Heart left ventricle (tissue), 16 donors: Measurements from ENCODE around the gene CHD9. TPM values are rescaled to one million over a fixed set of nuclear protein-coding genes. Genes with fewer than 3 reads are reported as not detected.

Experiments used
- ATAC-seq, 4 donors: fragments of 200-7000 bp; cut with Tn5 transposase; one replicate each; pipeline ENCODE4 v1.9.1; 2020 to 2022; ENCODE audit warnings: moderate library complexity in 4 of 4, mild to moderate bottlenecking in 3 of 4, moderate number of reproducible peaks in 1 of 4
- DNase-seq, 5 donors: peaks; one replicate each; pipeline ENCODE4 v3.0.0-alpha.2; 2020
- H3K27ac ChIP-seq, 12 donors: fragments of 200-600 bp; sonication (generic) in 4 of 12; one replicate each; pipeline versions ENCODE4 v1.5.0 to v1.8.0; 2016 to 2022; ENCODE audit warnings: mild to moderate bottlenecking in 2 of 12
- H3K27me3 ChIP-seq, 9 donors: fragments of 200-600 bp; sonication (generic) in 2 of 9; one replicate each; pipeline versions ENCODE4 v1.5.1 to v1.8.0; 2016 to 2022; ENCODE audit warnings: mild to moderate bottlenecking in 3 of 9
- H3K36me3 ChIP-seq, 9 donors: fragments of 200-600 bp; sonication (generic) in 2 of 9; one replicate each; pipeline versions ENCODE4 v1.5.0 to v1.8.0; 2018 to 2022; ENCODE audit warnings: mild to moderate bottlenecking in 2 of 9
- H3K4me1 ChIP-seq, 12 donors: fragments of 200-600 bp; sonication (generic) in 4 of 12; one replicate each; pipeline versions ENCODE4 v1.5.0 to v1.8.0; 2016 to 2022; ENCODE audit warnings: mild to moderate bottlenecking in 3 of 12
- H3K4me3 ChIP-seq, 12 donors: fragments of 200-600 bp; sonication (generic) in 4 of 12; one replicate each; pipeline versions ENCODE4 v1.5.0 to v1.8.0; 2017 to 2022; ENCODE audit warnings: mild to moderate bottlenecking in 9 of 12, moderate library complexity in 4 of 12
- H3K9me3 ChIP-seq, 12 donors: fragments of 200-600 bp; sonication (generic) in 4 of 12; one replicate each; pipeline versions ENCODE4 v1.5.0 to v1.8.0; 2016 to 2022; ENCODE audit warnings: mild to moderate bottlenecking in 1 of 12
- CTCF ChIP-seq, 12 donors: fragments of 200-600 bp; sonication (generic) in 4 of 12; IDR thresholded peaks; one replicate each; pipeline versions ENCODE4 v1.5.0 to v1.8.0; 2018 to 2022; ENCODE audit warnings: antibody characterized with exemption in 12 of 12, mild to moderate bottlenecking in 5 of 12
- POLR2A ChIP-seq, 2 donors: fragments of 450-650 bp; IDR thresholded peaks; one replicate each; pipeline ENCODE4 v1.6.1; 2017; ENCODE audit warnings: antibody characterized with exemption in 2 of 2, mild to moderate bottlenecking in 2 of 2, moderate library complexity in 2 of 2
- WGBS, 4 donors: extraction: QIAGEN DNeasy Blood & Tissue Kit in 2 of 4; methylation state at CpG; one replicate each; pipeline versions ENCODE4 v1.1.5 to v1.1.7; 2013 to 2018; 5-methylcytosine and 5-hydroxymethylcytosine counted together
- intact Hi-C, 10 donors: fragments of 100-400 bp; cut with DNase I; formaldehyde crosslinking; loops; one replicate each; pipeline versions ENCODE4 v1.11.1 to v1.14.2; 2022
- polyA plus RNA-seq, 2 donors: library from polyadenylated mRNA; stranded (reverse); fragments of 200-250 nt; gene quantifications; one replicate each; pipeline ENCODE4 v1.2.3, GENCODE V29; 2013
- total RNA-seq, 9 donors: library from RNA; depleted of rRNA in 2 of 9; stranded (reverse); fragments of >200 nt in 2 of 9; fragmentation: NEBNext Ultra II Directional in 3 of 9; extraction: Animal tissue kit (Norgen Biotek cat#: 25700) in 3 of 9; gene quantifications; one replicate each; pipeline versions ENCODE4 v1.1.0 to v1.2.4, GENCODE V29; 2016 to 2023
- donor health status: ischemic (EF 13 %, LVEDD 7.1; RV severe dilation, severe dysfunction).
- donor health status: healthy with polysubstance abuse.
- donor health status: DM: no; HTN: yes; CAD: no.
- donor health status: DM: no; HTN: no; CAD: no.
- donor health status: ischemic (EF 25% LVEDD 6.9; RV normal size, moderate dysfunction).
- donor health status: ischemic (EF 25% LVEDD 5.7; RV mildly dilated, moderate dysfunction).
- donor health status: healthy.
- donor health status: DM: yes; HTN: yes; CAD: no.
- donor health status: ischemic (EF 35%, LVEDD 5.7; RV mildly dilated, moderate dysfunction).
- donor health status: nonischemic (EF 11% LVEDD 7.7; RV severe dilation, severe dysfunction).
- donor health status: DM: yes; HTN: yes; CAD: no.
- donor health status: PGD.
- donor health status: ischemic (EF 29% LVEDD 5.4; RV normal size, mild dysfunction).
- donor health status: nonischemic (EF 23%, LVEDD 6.1; RV moderate dilation, normal function).

Gene CHD9
- total and polyA plus RNA-seq, 11 donors, result 11.8 to 56.2 (median 41.3) TPM

GRCh38 chr16:53337294-53337693 is 282.5 kb downstream of the CHD9 start:
- H3K4me1 ChIP-seq, result no peaks in the 10 kb centered on the region
- H3K27ac ChIP-seq, result no peak overlapping the region
- H3K4me3 ChIP-seq, result no peak overlapping the region
- no peaks in the 10 kb centered on the region for H3K36me3 ChIP-seq
- DNase-seq (no peak), ATAC-seq (no peak)
- TF ChIP-seq CTCF (IDR thresholded peaks at IDR 0.05), result no peak
- no peak for TF ChIP-seq POLR2A (IDR thresholded peaks at IDR 0.05)
- H3K27me3 ChIP-seq, result no peaks in the 10 kb centered on the region
- H3K9me3 ChIP-seq, result no peaks in the 10 kb centered on the region
- intact Hi-C loops, result loop anchor here in 1 of 10 donors (10.0 kb wide), 1 partner anchor 388 kb away; no protein-coding TSS in a partner anchor

GRCh38 chr16:53341792-53342191 is 287.0 kb downstream of the CHD9 start:
- H3K4me3 ChIP-seq, result no peak overlapping the region
- ATAC-seq, result no peak
- H3K4me1 ChIP-seq, result no peaks in the 10 kb centered on the region
- intact Hi-C loops, result no loop called here
- no peak for DNase-seq
- no peaks in the 10 kb centered on the region for H3K36me3 ChIP-seq
- peaks cover 0 to 5% (median 0%) of the 10 kb centered on the region in 12 donors for H3K9me3 ChIP-seq
- no peaks in the 10 kb centered on the region for H3K27me3 ChIP-seq
- 81 to 85% (median 83%) methylated on average over 6 of the region's 6 CpGs for WGBS, 4 donors
- no peak overlapping the region for H3K27ac ChIP-seq
- TF ChIP-seq CTCF (IDR thresholded peaks at IDR 0.05) (no peak), POLR2A (IDR thresholded peaks at IDR 0.05) (no peak)

- peaks cover 0 to 9% (median 0%) of the 10 kb centered on the region in 9 donors for H3K27me3 ChIP-seq
- DNase-seq (no peak), ATAC-seq (no peak)
- no peaks in the 10 kb centered on the region for H3K36me3 ChIP-seq
- 84 to 90% (median 87%) methylated on average over 11 of the region's 11 CpGs for WGBS, 4 donors
- no peaks in the 10 kb centered on the region for H3K4me1 ChIP-seq
- no peak overlapping the region for H3K27ac ChIP-seq
- TF ChIP-seq CTCF (IDR thresholded peaks at IDR 0.05), result no peak
- no peak for TF ChIP-seq POLR2A (IDR thresholded peaks at IDR 0.05)
- intact Hi-C loops, result no loop called here
- no peak overlapping the region for H3K4me3 ChIP-seq
- H3K9me3 ChIP-seq, result peaks cover 0 to 6% (median 0%) of the 10 kb centered on the region in 12 donors
Observed at GRCh38 chr16:53355064-53355463, 300.3 kb downstream of the CHD9 start.

GRCh38 chr16:53356478-53357207 is 301.9 kb downstream of the CHD9 start:
- Histone ChIP-seq H3K9me3 (no peaks in the 10 kb centered on the region), H3K27me3 (peaks cover 0 to 10% (median 0%) of the 10 kb centered on the region in 9 donors), H3K4me3 (no peak overlapping the region), H3K4me1 (no peaks in the 10 kb centered on the region), H3K36me3 (no peaks in the 10 kb centered on the region), H3K27ac (no peak overlapping the region)
- intact Hi-C loops, result no loop called here
- WGBS, 4 donors, result 49 to 62% (median 52%) methylated on average over 4 of the region's 4 CpGs
- TF ChIP-seq CTCF (IDR thresholded peaks at IDR 0.05) (no peak), POLR2A (IDR thresholded peaks at IDR 0.05) (no peak)
- ATAC-seq, result no peak
- no peak for DNase-seq
